HepG2 (cell line): Measurements from ENCODE around the gene ZNF48. TPM values are rescaled to one million over a fixed set of nuclear protein-coding genes. Genes with fewer than 3 reads are reported as not detected.
A peak's percentile ranks its signal among the peaks of the same experiment; 100 is the strongest.

ENCODE experiments used
- ARNT2 ChIP-seq: sonication (generic); formaldehyde crosslinking; IDR thresholded peaks from 2 replicates; pipeline ENCODE4 v1.8.0; 2022; ENCODE audit warnings: mild to moderate bottlenecking, low read depth, missing genetic modification reagents, moderate library complexity
- BRCA1 ChIP-seq: sonication (generic); formaldehyde crosslinking; IDR thresholded peaks from 2 replicates; pipeline ENCODE4 v1.4.0; 2020; ENCODE audit warnings: missing genetic modification reagents
- ELF4 ChIP-seq: sonication (generic); formaldehyde crosslinking; IDR thresholded peaks from 2 replicates; pipeline ENCODE4 v1.5.0; 2020; ENCODE audit warnings: missing genetic modification reagents, mild to moderate bottlenecking, moderate library complexity, borderline replicate concordance
- FOXC1 ChIP-seq: sonication (generic); formaldehyde crosslinking; IDR thresholded peaks from 2 replicates; pipeline ENCODE4 v1.8.0; 2022; ENCODE audit warnings: mild to moderate bottlenecking, missing genetic modification reagents, borderline replicate concordance
- FOXK1 ChIP-seq: sonication (generic); formaldehyde crosslinking; IDR thresholded peaks from 2 replicates; pipeline ENCODE4 v1.4.0; 2020; ENCODE audit warnings: low read depth, missing genetic modification reagents, borderline replicate concordance
- HCFC1 ChIP-seq: fragments of 150-350 bp; IDR thresholded peaks from 2 replicates; pipeline ENCODE4 v1.6.1; 2014; ENCODE audit warnings: low read depth, low read length
- NFE2 ChIP-seq: sonication (generic); formaldehyde crosslinking; IDR thresholded peaks from 2 replicates; pipeline ENCODE4 v1.4.0; 2020; ENCODE audit warnings: missing genetic modification reagents
- PAWR ChIP-seq: sonication (generic); formaldehyde crosslinking; IDR thresholded peaks from 2 replicates; pipeline ENCODE4 v1.4.0; 2020; ENCODE audit warnings: missing genetic modification reagents, mild to moderate bottlenecking, borderline replicate concordance
- POLR2AphosphoS5 ChIP-seq: IDR thresholded peaks from 2 replicates; pipeline ENCODE4 v1.6.1; 2012; ENCODE audit warnings: low read depth, low read length
- SP2 ChIP-seq: sonication (generic); formaldehyde crosslinking; IDR thresholded peaks from 2 replicates; pipeline ENCODE4 v1.5.1; 2020; ENCODE audit warnings: mild to moderate bottlenecking, missing genetic modification reagents
- STAT5B ChIP-seq: sonication (generic); formaldehyde crosslinking; IDR thresholded peaks from 2 replicates; pipeline ENCODE4 v1.4.0; 2020; ENCODE audit warnings: missing genetic modification reagents
- TMF1 ChIP-seq: sonication (generic); formaldehyde crosslinking; IDR thresholded peaks from 2 replicates; pipeline ENCODE4 v1.8.1; 2022; ENCODE audit warnings: low read depth, missing genetic modification reagents
- U2AF2 ChIP-seq: fragments of 200-400 bp; formaldehyde crosslinking; IDR thresholded peaks from 2 replicates; pipeline ENCODE4 v1.6.1; 2017; ENCODE audit warnings: low read depth, mild to moderate bottlenecking, low read length
- XRCC5 ChIP-seq: fragments of 200-400 bp; formaldehyde crosslinking; optimal IDR thresholded peaks from 2 replicates; pipeline ENCODE3; 2017; ENCODE audit warnings: mild to moderate bottlenecking, low read length
- ZNF292 ChIP-seq: sonication (generic); formaldehyde crosslinking; IDR thresholded peaks from 2 replicates; pipeline ENCODE4 v1.8.1; 2022; ENCODE audit warnings: mild to moderate bottlenecking, low read depth, missing genetic modification reagents, borderline replicate concordance
- ZNF546 ChIP-seq: sonication (generic); formaldehyde crosslinking; conservative IDR thresholded peaks from 2 replicates; pipeline ENCODE4 v1.8.1; 2023; ENCODE audit warnings: mild to moderate bottlenecking, missing genetic modification reagents
- polyA plus RNA-seq, 8 experiments: library from polyadenylated mRNA; depleted of rRNA in 3 of 8; stranded (reverse) in 7 of 8; unstranded in 1 of 8; fragments of >200 nt; fragmentation: Illumina TruSeq in 4 of 8; extraction: Trizol in 4 of 8; gene quantifications; 2 replicates each; pipeline versions ENCODE4 v1.2.1 to v1.2.3, GENCODE V29; 2011 to 2016; ENCODE audit warnings: low read depth in 4 of 8, missing spikeins in 1 of 8, mixed read lengths in 1 of 8; ENCODE audit not compliant: insufficient read depth in 1 of 8
- total RNA-seq, 5 experiments: library from RNA; depleted of rRNA; stranded (reverse); fragments of >200 nt; fragmentation: Illumina TruSeq; extraction: Trizol; gene quantifications; 2 replicates each; pipeline ENCODE4 v1.2.3, GENCODE V29; 2016; ENCODE audit warnings: low read depth in 1 of 5
- TF ChIP-seq, protein P1 (sequence below): sonication (generic); formaldehyde crosslinking; IDR thresholded peaks from 2 replicates; pipeline ENCODE4 v1.4.0; 2020; ENCODE audit warnings: low read depth, mild to moderate bottlenecking, missing genetic modification reagents
- TF ChIP-seq, protein P2 (sequence below): sonication (generic); formaldehyde crosslinking; IDR thresholded peaks from 2 replicates; pipeline ENCODE4 v1.5.0; 2020; ENCODE audit warnings: mild to moderate bottlenecking, missing genetic modification reagents
- TF ChIP-seq, protein P3 (sequence below): sonication (generic); formaldehyde crosslinking; IDR thresholded peaks from 2 replicates; pipeline ENCODE4 v1.5.0; 2020; ENCODE audit warnings: missing genetic modification reagents
- TF ChIP-seq, protein P4 (sequence below): sonication (generic); formaldehyde crosslinking; IDR thresholded peaks from 2 replicates; pipeline ENCODE4 v1.5.1; 2020; ENCODE audit warnings: mild to moderate bottlenecking, missing genetic modification reagents, borderline replicate concordance
- TF ChIP-seq, protein P5 (sequence below): IDR thresholded peaks from 2 replicates; pipeline ENCODE4 v1.6.1; 2012; ENCODE audit warnings: inconsistent platforms

The ZNF48 gene
- total and polyA plus RNA-seq, 2 of the 13 experiments (the other 11 are each of a cell fraction or from before 2014, with no cell fraction given), result 9.9 to 12.3 TPM

DNA sequence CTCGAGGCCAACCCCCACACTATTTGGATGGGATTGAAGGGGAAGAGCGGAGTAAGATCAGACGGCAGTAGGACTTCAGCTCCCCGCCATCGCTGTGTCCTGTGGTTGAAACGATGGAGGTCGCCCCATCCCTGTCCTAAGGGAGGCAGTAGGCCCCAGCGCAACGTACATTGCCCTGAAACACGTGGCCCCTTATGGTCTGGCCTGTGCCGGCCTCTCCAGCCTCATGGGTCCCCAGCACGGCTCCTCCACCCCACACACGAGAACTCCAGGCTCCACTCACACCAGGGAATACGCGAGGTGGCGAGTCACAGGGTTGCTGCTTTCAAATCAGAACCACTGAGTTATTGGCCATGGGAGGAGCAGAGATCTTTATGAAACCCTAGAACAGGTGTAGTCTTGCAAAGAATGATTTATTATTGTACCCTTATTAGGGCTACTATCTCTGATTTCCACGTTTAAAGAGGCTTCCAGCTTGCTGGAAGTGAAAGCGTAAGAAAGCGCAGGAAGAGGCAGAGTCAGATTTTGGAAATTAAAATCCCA lies 35.3 kb downstream of the ZNF48 start (continued):
- TF ChIP-seq ZNF292 (CRISPR knock-in tag), result no peak
- TF ChIP-seq TMF1 (CRISPR knock-in tag), result no peak
- no peak for TF ChIP-seq HCFC1
- TF ChIP-seq, protein P1, sequence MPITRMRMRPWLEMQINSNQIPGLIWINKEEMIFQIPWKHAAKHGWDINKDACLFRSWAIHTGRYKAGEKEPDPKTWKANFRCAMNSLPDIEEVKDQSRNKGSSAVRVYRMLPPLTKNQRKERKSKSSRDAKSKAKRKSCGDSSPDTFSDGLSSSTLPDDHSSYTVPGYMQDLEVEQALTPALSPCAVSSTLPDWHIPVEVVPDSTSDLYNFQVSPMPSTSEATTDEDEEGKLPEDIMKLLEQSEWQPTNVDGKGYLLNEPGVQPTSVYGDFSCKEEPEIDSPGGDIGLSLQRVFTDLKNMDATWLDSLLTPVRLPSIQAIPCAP (CRISPR knock-in tag), result no peak
- no peak for TF ChIP-seq POLR2AphosphoS5
- TF ChIP-seq SP2, result no peak
- TF ChIP-seq U2AF2, result no peak
- TF ChIP-seq, protein P2, sequence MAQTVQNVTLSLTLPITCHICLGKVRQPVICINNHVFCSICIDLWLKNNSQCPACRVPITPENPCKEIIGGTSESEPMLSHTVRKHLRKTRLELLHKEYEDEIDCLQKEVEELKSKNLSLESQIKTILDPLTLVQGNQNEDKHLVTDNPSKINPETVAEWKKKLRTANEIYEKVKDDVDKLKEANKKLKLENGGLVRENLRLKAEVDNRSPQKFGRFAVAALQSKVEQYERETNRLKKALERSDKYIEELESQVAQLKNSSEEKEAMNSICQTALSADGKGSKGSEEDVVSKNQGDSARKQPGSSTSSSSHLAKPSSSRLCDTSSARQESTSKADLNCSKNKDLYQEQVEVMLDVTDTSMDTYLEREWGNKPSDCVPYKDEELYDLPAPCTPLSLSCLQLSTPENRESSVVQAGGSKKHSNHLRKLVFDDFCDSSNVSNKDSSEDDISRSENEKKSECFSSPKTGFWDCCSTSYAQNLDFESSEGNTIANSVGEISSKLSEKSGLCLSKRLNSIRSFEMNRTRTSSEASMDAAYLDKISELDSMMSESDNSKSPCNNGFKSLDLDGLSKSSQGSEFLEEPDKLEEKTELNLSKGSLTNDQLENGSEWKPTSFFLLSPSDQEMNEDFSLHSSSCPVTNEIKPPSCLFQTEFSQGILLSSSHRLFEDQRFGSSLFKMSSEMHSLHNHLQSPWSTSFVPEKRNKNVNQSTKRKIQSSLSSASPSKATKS (CRISPR knock-in tag), result 0 out of 2 replicates have a peak, but pooled peaks have one; percentile 52
- no peak for TF ChIP-seq ZNF546 (CRISPR knock-in tag)
- 0 out of 2 replicates have a peak, but pooled peaks have one; percentile 46 for TF ChIP-seq BRCA1
- TF ChIP-seq, protein P3, sequence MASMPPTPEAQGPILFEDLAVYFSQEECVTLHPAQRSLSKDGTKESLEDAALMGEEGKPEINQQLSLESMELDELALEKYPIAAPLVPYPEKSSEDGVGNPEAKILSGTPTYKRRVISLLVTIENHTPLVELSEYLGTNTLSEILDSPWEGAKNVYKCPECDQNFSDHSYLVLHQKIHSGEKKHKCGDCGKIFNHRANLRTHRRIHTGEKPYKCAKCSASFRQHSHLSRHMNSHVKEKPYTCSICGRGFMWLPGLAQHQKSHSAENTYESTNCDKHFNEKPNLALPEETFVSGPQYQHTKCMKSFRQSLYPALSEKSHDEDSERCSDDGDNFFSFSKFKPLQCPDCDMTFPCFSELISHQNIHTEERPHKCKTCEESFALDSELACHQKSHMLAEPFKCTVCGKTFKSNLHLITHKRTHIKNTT (CRISPR knock-in tag), result no peak
- TF ChIP-seq, protein P4, sequence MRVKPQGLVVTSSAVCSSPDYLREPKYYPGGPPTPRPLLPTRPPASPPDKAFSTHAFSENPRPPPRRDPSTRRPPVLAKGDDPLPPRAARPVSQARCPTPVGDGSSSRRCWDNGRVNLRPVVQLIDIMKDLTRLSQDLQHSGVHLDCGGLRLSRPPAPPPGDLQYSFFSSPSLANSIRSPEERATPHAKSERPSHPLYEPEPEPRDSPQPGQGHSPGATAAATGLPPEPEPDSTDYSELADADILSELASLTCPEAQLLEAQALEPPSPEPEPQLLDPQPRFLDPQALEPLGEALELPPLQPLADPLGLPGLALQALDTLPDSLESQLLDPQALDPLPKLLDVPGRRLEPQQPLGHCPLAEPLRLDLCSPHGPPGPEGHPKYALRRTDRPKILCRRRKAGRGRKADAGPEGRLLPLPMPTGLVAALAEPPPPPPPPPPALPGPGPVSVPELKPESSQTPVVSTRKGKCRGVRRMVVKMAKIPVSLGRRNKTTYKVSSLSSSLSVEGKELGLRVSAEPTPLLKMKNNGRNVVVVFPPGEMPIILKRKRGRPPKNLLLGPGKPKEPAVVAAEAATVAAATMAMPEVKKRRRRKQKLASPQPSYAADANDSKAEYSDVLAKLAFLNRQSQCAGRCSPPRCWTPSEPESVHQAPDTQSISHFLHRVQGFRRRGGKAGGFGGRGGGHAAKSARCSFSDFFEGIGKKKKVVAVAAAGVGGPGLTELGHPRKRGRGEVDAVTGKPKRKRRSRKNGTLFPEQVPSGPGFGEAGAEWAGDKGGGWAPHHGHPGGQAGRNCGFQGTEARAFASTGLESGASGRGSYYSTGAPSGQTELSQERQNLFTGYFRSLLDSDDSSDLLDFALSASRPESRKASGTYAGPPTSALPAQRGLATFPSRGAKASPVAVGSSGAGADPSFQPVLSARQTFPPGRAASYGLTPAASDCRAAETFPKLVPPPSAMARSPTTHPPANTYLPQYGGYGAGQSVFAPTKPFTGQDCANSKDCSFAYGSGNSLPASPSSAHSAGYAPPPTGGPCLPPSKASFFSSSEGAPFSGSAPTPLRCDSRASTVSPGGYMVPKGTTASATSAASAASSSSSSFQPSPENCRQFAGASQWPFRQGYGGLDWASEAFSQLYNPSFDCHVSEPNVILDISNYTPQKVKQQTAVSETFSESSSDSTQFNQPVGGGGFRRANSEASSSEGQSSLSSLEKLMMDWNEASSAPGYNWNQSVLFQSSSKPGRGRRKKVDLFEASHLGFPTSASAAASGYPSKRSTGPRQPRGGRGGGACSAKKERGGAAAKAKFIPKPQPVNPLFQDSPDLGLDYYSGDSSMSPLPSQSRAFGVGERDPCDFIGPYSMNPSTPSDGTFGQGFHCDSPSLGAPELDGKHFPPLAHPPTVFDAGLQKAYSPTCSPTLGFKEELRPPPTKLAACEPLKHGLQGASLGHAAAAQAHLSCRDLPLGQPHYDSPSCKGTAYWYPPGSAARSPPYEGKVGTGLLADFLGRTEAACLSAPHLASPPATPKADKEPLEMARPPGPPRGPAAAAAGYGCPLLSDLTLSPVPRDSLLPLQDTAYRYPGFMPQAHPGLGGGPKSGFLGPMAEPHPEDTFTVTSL (CRISPR knock-in tag), result no peak; the same call in 1 of the 2 replicates
- no peak for TF ChIP-seq FOXK1 (CRISPR knock-in tag)
- TF ChIP-seq XRCC5, result no peak
- TF ChIP-seq ARNT2, result peak; percentile 63
- TF ChIP-seq ELF4 (CRISPR knock-in tag), result 0 out of 2 replicates have a peak, but pooled peaks have one; percentile 57
- TF ChIP-seq NFE2 (CRISPR knock-in tag), result no peak
- TF ChIP-seq PAWR, result no peak
- TF ChIP-seq, protein P5, sequence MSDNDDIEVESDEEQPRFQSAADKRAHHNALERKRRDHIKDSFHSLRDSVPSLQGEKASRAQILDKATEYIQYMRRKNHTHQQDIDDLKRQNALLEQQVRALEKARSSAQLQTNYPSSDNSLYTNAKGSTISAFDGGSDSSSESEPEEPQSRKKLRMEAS, result peak; percentile 99
- TF ChIP-seq STAT5B (CRISPR knock-in tag), result no peak
- TF ChIP-seq FOXC1 (CRISPR knock-in tag), result 0 out of 2 replicates have a peak, but pooled peaks have one; percentile 75
